MCF 10A (cell line): ENCODE data around the gene DDX42. TPM values are rescaled to one million over a fixed set of nuclear protein-coding genes. Genes with fewer than 3 reads are reported as not detected.

Experiments
- BruUV-seq: library from RNA; stranded (reverse); fragments of 400-500 nt; replicated peaks from 2 replicates; lab custom pipeline; 2021; lab: Mats Ljungman, UMichigan
- CTCF ChIA-PET: fragments of 300-600 bp; sonication (Branson Sonifier 250); formaldehyde crosslinking; extraction: SDS; loops from one replicate; lab custom pipeline; 2021; ENCODE audit warnings: antibody characterized with exemption, inconsistent platforms; lab: Yijun Ruan, JAX
- POLR2A ChIA-PET: fragments of 300-600, 350-650 bp; sonication (Branson Sonifier 250); formaldehyde crosslinking; extraction: SDS; loops from one replicate; lab custom pipeline; 2020; ENCODE audit warnings: antibody characterized with exemption, inconsistent platforms; lab: Yijun Ruan, JAX
- DNase-seq: peaks from one replicate; pipeline ENCODE4 v3.0.0-alpha.2; 2018; ENCODE audit not compliant: unreplicated experiment
- H3K27ac Mint-ChIP-seq: one replicate; pipeline ENCODE4 v1.8.0; 2022; ENCODE audit warnings: mild to moderate bottlenecking, low read depth, mixed read lengths; ENCODE audit not compliant: unreplicated experiment
- H3K27me3 Mint-ChIP-seq: one replicate; pipeline ENCODE4 v1.8.0; 2022; ENCODE audit warnings: mixed read lengths; ENCODE audit not compliant: insufficient read depth, unreplicated experiment
- H3K36me3 Mint-ChIP-seq: one replicate; pipeline ENCODE4 v1.8.0; 2022; ENCODE audit warnings: mild to moderate bottlenecking, moderate library complexity, mixed read lengths; ENCODE audit not compliant: insufficient read depth, unreplicated experiment
- H3K4me1 Mint-ChIP-seq: one replicate; pipeline ENCODE4 v1.8.0; 2022; ENCODE audit warnings: mixed read lengths; ENCODE audit not compliant: insufficient read depth, unreplicated experiment
- H3K4me3 Mint-ChIP-seq: one replicate; pipeline ENCODE4 v1.8.0; 2022; ENCODE audit warnings: mild to moderate bottlenecking, moderate library complexity, mixed read lengths; ENCODE audit not compliant: unreplicated experiment
- H3K9me3 Mint-ChIP-seq: one replicate; pipeline ENCODE4 v1.8.0; 2022; ENCODE audit warnings: mixed read lengths; ENCODE audit not compliant: unreplicated experiment
- CTCF ChIP-seq: fragments of 200-600 bp; IDR thresholded peaks from one replicate; pipeline ENCODE4 v1.8.0; 2022; ENCODE audit warnings: antibody characterized with exemption, mild to moderate bottlenecking; ENCODE audit not compliant: unreplicated experiment
- intact Hi-C: fragments of 100-400 bp; cut with micrococcal nuclease; formaldehyde crosslinking; loops from 2 replicates; pipeline ENCODE4 v1.14.1; 2022
- total RNA-seq: library from RNA; stranded (reverse); gene quantifications from 2 replicates; pipeline ENCODE4 v1.2.3, GENCODE V29; 2022

The DDX42 gene
- total RNA-seq, 1 experiment from 2014 or later: 144 TPM

- ChIA-PET CTCF (interaction anchor here (0.7 kb wide), 1 partner anchor 98 kb away, joined by 3 read pairs; no protein-coding TSS in a partner anchor), POLR2A (interaction anchor here (1.3 to 2.8 kb wide), 2 partner anchors 9 to 13 kb away, joined by 4 to 20 read pairs; partner anchors contain the start of genes CCDC47 and DDX42)
- no peak for DNase-seq
- no TSS peak for BruUV-seq
- Mint-ChIP-seq H3K4me1 (peaks cover 4% of the 10 kb centered on the region), H3K27ac (no peak overlapping the region), H3K9me3 (no peaks in the 10 kb centered on the region), H3K36me3 (peaks cover 90% of the 10 kb centered on the region), H3K4me3 (no peak overlapping the region), H3K27me3 (no peaks in the 10 kb centered on the region)
- TF ChIP-seq CTCF: no peak
- intact Hi-C loops: no loop called here
Observed at GRCh38 chr17:63760771-63761539, 13.0 kb upstream of the DDX42 start.

GRCh38 chr17:63762161-63763078 is 11.6 kb upstream of the DDX42 start:
- Mint-ChIP-seq H3K36me3 (peaks cover 87% of the 10 kb centered on the region), H3K27me3 (no peaks in the 10 kb centered on the region), H3K4me1 (peaks cover 6% of the 10 kb centered on the region), H3K4me3 (no peak overlapping the region), H3K9me3 (no peaks in the 10 kb centered on the region), H3K27ac (no peak overlapping the region)
- BruUV-seq: no TSS peak
- no peak for TF ChIP-seq CTCF
- POLR2A ChIA-PET: interaction anchor here (0.6 to 2.8 kb wide), 7 partner anchors 9 to 636 kb away, joined by 3 to 20 read pairs (median 4); partner anchors contain the start of genes CCDC47 and DDX42
- CTCF ChIA-PET: interaction anchor here (0.6 to 1.1 kb wide), 2 partner anchors 12 to 1716 kb away, joined by 3 read pairs; no protein-coding TSS in a partner anchor
- DNase-seq: no peak
- intact Hi-C loops: no loop called here

- Mint-ChIP-seq H3K9me3 (no peaks in the 10 kb centered on the region), H3K27ac (no peak overlapping the region), H3K36me3 (peaks cover 74% of the 10 kb centered on the region), H3K27me3 (no peaks in the 10 kb centered on the region), H3K4me1 (peaks cover 11% of the 10 kb centered on the region), H3K4me3 (no peak overlapping the region)
- DNase-seq: no peak
- CTCF ChIA-PET: no interaction called here
- POLR2A ChIA-PET: interaction anchor here (0.6 to 2.8 kb wide), 5 partner anchors 8 to 32 kb away, joined by 3 to 21 read pairs (median 8); partner anchors contain the start of gene CCDC47
- no TSS peak for BruUV-seq
- TF ChIP-seq CTCF: no peak
- intact Hi-C loops: no loop called here
Observed at GRCh38 chr17:63764716-63765115, 9.3 kb upstream of the DDX42 start.
